Immature natural killer cell (primary cell): Measurements from ENCODE around the gene CDK6. TPM values are rescaled to one million over a fixed set of nuclear protein-coding genes. Genes with fewer than 3 reads are reported as not detected.
"Not testable (repeated sequence)": the region's sequence is repeated elsewhere in the genome, so short reads cannot be mapped to it uniquely, and the experiment has no call there.

ENCODE experiments used
- DNase-seq, 3 donors: peaks; one replicate each; pipeline ENCODE4 v3.0.0; 2022; ENCODE audit warnings: mixed read lengths in 1 of 3
- H3K27ac Mint-ChIP-seq, 6 donors: one replicate each; pipeline ENCODE4 v1.8.0; 2020; ENCODE audit warnings: mixed read lengths in 6 of 6, mild to moderate bottlenecking in 5 of 6, inconsistent platforms in 4 of 6, moderate library complexity in 3 of 6
- H3K27me3 Mint-ChIP-seq, 3 donors: one replicate each; pipeline ENCODE4 v1.8.0; 2020 to 2021; ENCODE audit warnings: low read depth in 3 of 3, mild to moderate bottlenecking in 3 of 3, mixed read lengths in 3 of 3, moderate library complexity in 3 of 3, inconsistent platforms in 1 of 3
- H3K36me3 Mint-ChIP-seq, 3 donors: one replicate each; pipeline ENCODE4 v1.8.0; 2020; ENCODE audit warnings: mixed read lengths in 3 of 3, inconsistent platforms in 2 of 3, mild to moderate bottlenecking in 2 of 3
- H3K4me1 Mint-ChIP-seq, 2 donors: one replicate each; pipeline ENCODE4 v1.8.0; 2020; ENCODE audit warnings: inconsistent platforms in 2 of 2, mild to moderate bottlenecking in 2 of 2, mixed read lengths in 2 of 2, moderate library complexity in 1 of 2
- H3K4me3 Mint-ChIP-seq, 5 donors: one replicate each; pipeline ENCODE4 v1.8.0; 2020; ENCODE audit warnings: mild to moderate bottlenecking in 5 of 5, mixed read lengths in 5 of 5, inconsistent platforms in 3 of 5, moderate library complexity in 3 of 5
- H3K9me3 Mint-ChIP-seq, 6 donors: one replicate each; pipeline ENCODE4 v1.8.0; 2020; ENCODE audit warnings: mild to moderate bottlenecking in 6 of 6, mixed read lengths in 6 of 6, inconsistent platforms in 4 of 6, moderate library complexity in 3 of 6
- polyA plus RNA-seq, 3 donors: library from polyadenylated mRNA; unstranded; fragments of 300-500 nt; fragmentation: Illumina TruSeq; gene quantifications; one replicate each; pipeline ENCODE4 v1.2.3, GENCODE V29; 2021

Gene CDK6
- polyA plus RNA-seq, 3 donors from 2014 or later, result 11.1 to 21.2 (median 15.8) TPM

DNA sequence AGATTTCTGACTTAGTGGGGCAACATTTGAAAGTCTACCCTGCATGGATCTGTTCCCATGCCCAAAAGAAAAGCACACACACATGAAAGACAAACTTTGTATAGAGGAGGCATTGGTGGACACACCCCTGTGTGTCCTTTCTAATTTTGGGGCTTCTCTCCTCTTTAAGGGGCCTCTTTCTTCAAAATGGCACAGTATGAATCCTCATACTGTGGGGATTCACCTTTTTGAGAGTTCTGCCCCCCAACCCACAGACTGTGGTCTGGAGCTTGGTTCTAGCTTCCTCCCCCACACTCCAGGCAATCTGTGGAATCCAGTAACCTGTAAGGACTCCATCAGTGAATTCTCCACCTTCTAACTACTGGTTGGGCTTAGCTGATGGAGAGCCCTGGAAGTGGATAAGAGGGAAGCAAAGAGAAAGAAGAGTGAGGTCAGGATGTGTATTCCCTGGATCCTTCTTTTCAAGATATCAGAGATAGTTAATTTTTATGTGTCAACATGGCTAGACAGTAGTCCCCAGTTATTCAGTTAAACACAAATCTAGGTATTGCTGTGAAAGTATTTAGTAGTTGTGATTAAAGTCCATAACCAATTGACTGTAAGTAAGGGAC is 32.4 kb upstream of the CDK6 start:
- Mint-ChIP-seq H3K4me1 (peaks cover under 1 to 2% of the 10 kb centered on the region in 2 donors), H3K27ac (no peak overlapping the region), H3K36me3 (peaks cover 0 to 8% (median 5%) of the 10 kb centered on the region in 3 donors), H3K4me3 (no peak overlapping the region), H3K9me3 (peaks cover 0 to 16% (median 3%) of the 10 kb centered on the region in 6 donors), H3K27me3 (peaks cover 0 to 11% (median 4%) of the 10 kb centered on the region in 3 donors)
- DNase-seq, result no peak

DNA sequence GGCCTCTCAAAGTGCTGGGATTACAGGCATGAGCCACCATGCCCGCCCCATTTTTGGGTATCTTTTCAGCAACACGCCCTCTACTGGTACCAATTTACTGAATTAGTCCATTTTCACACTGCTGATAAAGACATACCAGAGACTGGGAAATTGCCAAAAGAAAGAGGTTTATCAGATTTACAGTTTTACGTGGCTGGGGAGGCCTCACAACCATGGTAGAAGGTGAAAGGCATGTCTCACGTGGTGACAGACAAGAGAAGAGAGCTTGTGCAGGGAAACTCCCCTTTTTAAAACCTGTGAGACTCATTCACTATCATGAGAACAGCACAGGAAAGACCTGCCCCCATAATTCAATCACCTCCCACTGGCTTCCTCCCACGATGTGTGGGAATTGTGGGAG is 27.8 kb upstream of the CDK6 start:
- H3K4me3 Mint-ChIP-seq, H3K36me3 Mint-ChIP-seq, H3K27me3 Mint-ChIP-seq, H3K9me3 Mint-ChIP-seq, H3K4me1 Mint-ChIP-seq, H3K27ac Mint-ChIP-seq: not testable (repeated sequence)
- peak; percentile 10 to 31 (median 17) for DNase-seq

DNA sequence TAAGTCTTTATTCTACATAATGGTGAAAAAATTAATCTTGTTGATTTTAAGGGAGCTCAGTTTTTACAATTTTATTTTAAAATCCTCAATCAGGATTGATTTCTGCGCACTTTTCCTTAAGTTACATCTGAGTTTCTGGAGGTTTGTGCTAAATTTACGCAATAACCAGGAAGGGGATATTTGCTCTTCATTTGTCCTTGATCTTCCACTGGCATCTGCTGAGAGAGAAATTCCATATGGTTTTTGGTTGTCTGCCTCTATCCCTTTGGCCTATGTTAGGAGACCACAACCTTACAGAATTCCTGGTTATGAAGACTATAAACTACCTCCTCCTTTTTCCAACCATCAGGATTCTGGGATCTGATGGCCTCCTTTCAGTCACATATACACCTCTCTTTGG is 20.1 kb upstream of the CDK6 start:
- H3K27me3 Mint-ChIP-seq, result peaks cover 0 to 5% (median 2%) of the 10 kb centered on the region in 3 donors
- no peak overlapping the region for H3K27ac Mint-ChIP-seq
- no peak for DNase-seq
- no peaks in the 10 kb centered on the region for H3K36me3 Mint-ChIP-seq
- no peaks in the 10 kb centered on the region for H3K4me1 Mint-ChIP-seq
- no peak overlapping the region for H3K4me3 Mint-ChIP-seq
- no peaks in the 10 kb centered on the region for H3K9me3 Mint-ChIP-seq

DNA sequence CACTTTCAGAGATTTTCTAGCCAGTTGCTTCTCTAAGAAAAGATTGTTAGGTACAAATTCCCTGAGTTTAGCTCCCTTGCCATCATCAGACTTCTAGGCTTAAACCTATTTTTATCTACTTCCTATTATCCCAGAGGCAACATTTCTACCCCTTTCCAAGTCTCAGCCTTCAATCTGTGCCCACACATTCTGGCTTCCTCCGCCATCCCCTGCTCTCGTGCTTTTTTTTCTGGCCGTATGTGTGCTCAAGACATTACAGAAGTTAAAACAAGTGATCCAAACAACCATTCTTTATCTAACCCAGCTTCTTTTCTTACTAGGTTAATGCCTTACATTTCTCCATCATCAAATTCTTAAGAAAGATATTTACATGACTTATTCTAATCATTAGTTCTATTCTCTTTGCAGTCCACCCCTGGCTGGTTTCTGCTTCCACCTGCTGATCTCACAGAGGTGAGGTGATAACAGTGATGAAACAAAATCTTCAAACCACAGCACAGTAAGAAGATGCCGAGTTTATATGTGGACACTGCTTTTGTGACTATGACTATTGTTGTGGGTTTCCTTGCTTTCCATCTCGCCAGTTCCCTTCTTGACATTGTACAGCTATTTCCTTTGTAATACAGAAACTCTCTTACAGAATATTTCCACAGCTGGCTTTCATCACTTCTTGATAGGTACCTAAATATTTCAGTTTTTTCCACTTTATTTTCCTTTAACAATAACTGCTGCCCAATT is 18.3 kb upstream of the CDK6 start:
- Mint-ChIP-seq H3K27ac (no peak overlapping the region), H3K27me3 (peaks cover 0 to 5% (median 2%) of the 10 kb centered on the region in 3 donors), H3K4me3 (no peak overlapping the region), H3K4me1 (no peaks in the 10 kb centered on the region), H3K9me3 (no peaks in the 10 kb centered on the region), H3K36me3 (no peaks in the 10 kb centered on the region)
- no peak for DNase-seq

DNA sequence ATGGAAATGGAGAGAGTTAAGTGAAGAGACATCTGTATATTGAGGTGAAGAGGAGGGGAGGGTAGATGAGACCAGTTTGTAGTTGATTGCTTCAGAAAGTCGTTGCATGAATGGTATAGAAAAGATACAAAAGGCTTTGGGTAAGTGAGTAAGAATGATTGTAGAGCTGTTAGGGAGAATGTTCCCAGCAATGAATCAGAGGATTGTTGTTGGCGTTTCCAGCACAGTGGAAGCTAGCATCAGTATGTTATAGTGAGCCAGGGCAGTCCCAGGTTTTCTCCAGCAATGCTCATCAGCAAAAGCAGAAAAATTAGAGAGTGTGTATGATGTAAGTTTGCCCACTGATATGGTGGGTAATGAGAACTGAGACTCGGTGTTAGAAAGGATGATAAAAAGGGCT is 15.4 kb upstream of the CDK6 start:
- peaks cover 0 to 2% (median 2%) of the 10 kb centered on the region in 3 donors for H3K27me3 Mint-ChIP-seq
- H3K27ac Mint-ChIP-seq, result no peak overlapping the region
- H3K4me1 Mint-ChIP-seq, result no peaks in the 10 kb centered on the region
- no peaks in the 10 kb centered on the region for H3K36me3 Mint-ChIP-seq
- no peaks in the 10 kb centered on the region for H3K9me3 Mint-ChIP-seq
- H3K4me3 Mint-ChIP-seq, result no peak overlapping the region
- no peak for DNase-seq

DNA sequence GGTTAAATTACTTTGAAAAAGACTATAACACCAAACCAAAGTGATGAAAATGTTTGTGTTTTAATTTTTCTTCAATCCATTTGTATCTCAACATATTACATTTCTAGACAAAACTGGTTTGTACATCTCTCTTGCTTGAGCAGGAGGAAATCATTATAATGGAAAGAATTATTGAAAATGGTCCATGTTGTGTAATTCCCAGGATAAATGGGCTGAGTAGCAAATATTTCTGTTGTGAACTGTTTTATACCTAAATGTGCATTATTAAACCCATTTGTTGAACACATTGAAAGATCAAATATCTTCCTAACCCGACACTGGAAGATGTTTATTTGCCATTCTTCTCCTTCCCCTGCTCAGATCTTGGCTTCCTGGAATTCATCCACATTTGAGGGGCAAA is 14.1 kb upstream of the CDK6 start:
- DNase-seq, result no peak
- no peaks in the 10 kb centered on the region for H3K9me3 Mint-ChIP-seq
- no peaks in the 10 kb centered on the region for H3K36me3 Mint-ChIP-seq
- no peaks in the 10 kb centered on the region for H3K4me1 Mint-ChIP-seq
- H3K27me3 Mint-ChIP-seq, result peaks cover 0 to 2% (median 2%) of the 10 kb centered on the region in 3 donors
- H3K4me3 Mint-ChIP-seq, result no peak overlapping the region
- no peak overlapping the region for H3K27ac Mint-ChIP-seq

DNA sequence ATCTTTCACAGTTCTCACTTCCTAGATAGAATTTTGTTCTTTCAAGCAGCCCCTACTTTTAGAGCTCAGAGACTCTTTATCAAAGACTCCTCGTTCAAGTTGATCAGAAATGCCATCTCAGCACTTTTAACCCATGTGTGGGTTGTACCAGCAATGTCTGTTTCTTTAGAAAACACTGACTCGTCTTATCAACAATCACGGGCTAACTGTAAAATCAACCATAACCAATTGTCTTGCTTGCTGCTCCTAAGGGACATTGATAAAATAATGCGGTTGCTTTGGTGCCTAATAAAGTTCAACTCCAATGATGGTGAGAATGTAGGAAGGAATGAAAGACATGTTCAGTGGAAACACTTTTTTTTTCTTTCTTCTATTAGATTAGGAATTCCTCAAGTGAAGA is 12.9 kb upstream of the CDK6 start:
- Mint-ChIP-seq H3K27me3 (peaks cover 0 to 5% (median 2%) of the 10 kb centered on the region in 3 donors), H3K4me3 (no peak overlapping the region)

DNA sequence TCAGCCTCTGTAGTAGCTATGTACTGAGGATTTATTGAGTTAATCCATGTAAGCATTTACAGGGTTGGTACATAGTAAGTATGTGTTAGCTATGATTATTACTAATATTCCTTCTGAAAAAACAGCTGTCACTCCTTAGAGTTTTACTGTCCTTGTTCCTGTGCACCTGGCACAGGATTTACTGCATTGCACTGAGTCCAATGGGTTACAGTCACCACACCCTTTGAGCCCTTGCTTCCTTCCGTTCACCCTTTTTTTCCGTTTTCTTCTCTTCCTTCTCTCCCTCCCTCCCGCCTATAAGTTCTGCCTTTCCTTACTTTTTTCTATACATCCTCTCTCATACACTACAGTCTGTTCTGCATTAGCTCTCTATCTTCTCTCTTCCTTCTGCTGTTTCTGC is 12.5 kb upstream of the CDK6 start:
- Mint-ChIP-seq H3K9me3 (no peaks in the 10 kb centered on the region), H3K4me1 (no peaks in the 10 kb centered on the region), H3K27ac (no peak overlapping the region), H3K4me3 (no peak overlapping the region), H3K36me3 (no peaks in the 10 kb centered on the region), H3K27me3 (peaks cover 0 to 6% (median 2%) of the 10 kb centered on the region in 3 donors)
- no peak for DNase-seq

More for the DNA sequence above, 12.9 kb upstream of the CDK6 start:
- H3K27ac Mint-ChIP-seq, result no peak overlapping the region
- no peak for DNase-seq
- H3K9me3 Mint-ChIP-seq, result no peaks in the 10 kb centered on the region
- H3K36me3 Mint-ChIP-seq, result no peaks in the 10 kb centered on the region
- no peaks in the 10 kb centered on the region for H3K4me1 Mint-ChIP-seq

DNA sequence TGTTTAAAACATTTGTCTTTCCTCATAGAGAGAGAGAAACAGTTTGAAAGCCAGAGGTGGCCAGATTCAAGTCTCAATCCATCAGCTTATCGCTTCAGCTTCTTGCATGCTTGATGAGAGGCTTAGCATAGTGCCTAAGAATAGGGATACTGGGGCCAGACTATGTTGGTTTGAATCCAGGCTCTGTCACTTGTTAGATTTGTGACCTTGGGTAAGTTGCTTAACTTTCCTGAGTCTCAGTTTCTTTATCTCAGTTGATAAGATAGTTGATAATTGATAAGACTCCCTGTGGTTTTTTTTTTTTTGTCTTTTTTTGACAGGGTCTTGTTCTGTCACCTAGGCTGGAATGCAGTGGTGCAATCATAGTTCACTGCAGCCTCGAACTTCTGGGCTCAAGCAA is 12.1 kb upstream of the CDK6 start:
- no peaks in the 10 kb centered on the region for H3K9me3 Mint-ChIP-seq

DNA sequence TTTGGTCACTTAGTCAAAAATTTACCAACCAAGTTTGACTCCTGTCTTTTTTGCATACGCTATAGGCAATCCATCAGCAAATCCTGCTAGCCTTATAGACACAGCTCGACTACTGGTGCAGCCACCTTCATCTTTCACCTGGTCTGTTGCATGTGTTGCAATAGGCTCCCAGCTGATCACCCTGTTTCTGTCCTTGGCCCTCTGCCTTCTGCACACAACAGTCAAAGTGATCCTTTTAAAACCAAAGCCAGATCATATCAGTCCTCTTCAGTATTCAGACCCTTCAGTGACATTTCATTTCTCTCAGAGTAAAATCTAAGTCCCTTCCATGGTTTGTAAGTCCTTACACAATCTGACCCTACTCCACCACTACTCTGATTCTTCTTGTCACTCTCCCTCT is 10.9 kb upstream of the CDK6 start:
- Mint-ChIP-seq H3K4me1 (no peaks in the 10 kb centered on the region), H3K9me3 (no peaks in the 10 kb centered on the region), H3K27ac (no peak overlapping the region), H3K36me3 (no peaks in the 10 kb centered on the region), H3K4me3 (no peak overlapping the region), H3K27me3 (peaks cover 0 to 8% (median 5%) of the 10 kb centered on the region in 3 donors)
- DNase-seq, result no peak

More for the DNA sequence above, 12.1 kb upstream of the CDK6 start:
- Mint-ChIP-seq H3K27me3 (peaks cover 0 to 8% (median 3%) of the 10 kb centered on the region in 3 donors), H3K27ac (no peak overlapping the region), H3K4me1 (no peaks in the 10 kb centered on the region), H3K36me3 (no peaks in the 10 kb centered on the region), H3K4me3 (no peak overlapping the region)
- no peak for DNase-seq

DNA sequence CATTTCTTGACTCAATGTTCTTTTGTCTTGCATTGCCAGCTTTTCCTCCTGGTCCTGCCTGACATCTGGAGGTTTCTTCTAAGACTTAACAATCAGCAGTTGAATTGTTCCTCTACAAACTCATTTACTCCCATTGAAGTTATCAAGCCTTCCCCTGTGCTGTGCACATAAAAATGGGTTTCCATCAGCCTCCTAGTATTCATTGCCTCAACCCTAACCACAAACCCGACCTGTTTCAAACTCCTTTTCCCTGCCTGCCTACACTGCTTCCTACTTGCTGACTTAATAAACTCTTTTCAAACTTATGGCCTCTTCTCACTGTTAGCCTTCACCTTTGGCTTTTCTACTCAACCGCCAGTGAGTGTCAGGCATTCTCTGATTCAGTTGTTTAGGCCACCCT is 9.4 kb upstream of the CDK6 start:
- H3K27me3 Mint-ChIP-seq, result peaks cover 0 to 8% (median 8%) of the 10 kb centered on the region in 3 donors
- H3K4me3 Mint-ChIP-seq, result no peak overlapping the region
- no peaks in the 10 kb centered on the region for H3K9me3 Mint-ChIP-seq
- DNase-seq, result no peak
- no peaks in the 10 kb centered on the region for H3K36me3 Mint-ChIP-seq
- no peaks in the 10 kb centered on the region for H3K4me1 Mint-ChIP-seq
- no peak overlapping the region for H3K27ac Mint-ChIP-seq

DNA sequence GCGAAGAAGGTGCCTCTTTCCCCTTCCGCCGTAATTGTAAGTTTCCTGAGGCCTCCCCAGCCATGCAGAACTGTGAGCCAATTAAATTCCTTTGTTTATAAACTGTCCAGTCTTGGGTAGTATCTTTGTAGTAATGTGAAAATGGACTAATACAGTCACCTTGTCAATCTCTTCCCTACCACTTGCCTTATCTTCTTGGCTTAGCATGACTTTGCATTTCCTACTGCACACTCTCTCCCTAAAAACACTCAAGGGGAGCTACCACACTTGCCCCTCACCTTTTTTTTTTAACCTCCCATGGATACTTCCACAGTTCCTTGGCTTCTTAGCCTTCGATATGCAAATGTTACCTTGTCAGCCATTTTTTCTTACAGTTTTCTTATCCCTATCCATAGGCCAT is 7.4 kb upstream of the CDK6 start:
- no peaks in the 10 kb centered on the region for H3K4me1 Mint-ChIP-seq
- no peaks in the 10 kb centered on the region for H3K36me3 Mint-ChIP-seq
- H3K4me3 Mint-ChIP-seq, result no peak overlapping the region
- no peak for DNase-seq
- no peak overlapping the region for H3K27ac Mint-ChIP-seq
- no peaks in the 10 kb centered on the region for H3K9me3 Mint-ChIP-seq
- peaks cover 0 to 8% (median 5%) of the 10 kb centered on the region in 3 donors for H3K27me3 Mint-ChIP-seq

DNA sequence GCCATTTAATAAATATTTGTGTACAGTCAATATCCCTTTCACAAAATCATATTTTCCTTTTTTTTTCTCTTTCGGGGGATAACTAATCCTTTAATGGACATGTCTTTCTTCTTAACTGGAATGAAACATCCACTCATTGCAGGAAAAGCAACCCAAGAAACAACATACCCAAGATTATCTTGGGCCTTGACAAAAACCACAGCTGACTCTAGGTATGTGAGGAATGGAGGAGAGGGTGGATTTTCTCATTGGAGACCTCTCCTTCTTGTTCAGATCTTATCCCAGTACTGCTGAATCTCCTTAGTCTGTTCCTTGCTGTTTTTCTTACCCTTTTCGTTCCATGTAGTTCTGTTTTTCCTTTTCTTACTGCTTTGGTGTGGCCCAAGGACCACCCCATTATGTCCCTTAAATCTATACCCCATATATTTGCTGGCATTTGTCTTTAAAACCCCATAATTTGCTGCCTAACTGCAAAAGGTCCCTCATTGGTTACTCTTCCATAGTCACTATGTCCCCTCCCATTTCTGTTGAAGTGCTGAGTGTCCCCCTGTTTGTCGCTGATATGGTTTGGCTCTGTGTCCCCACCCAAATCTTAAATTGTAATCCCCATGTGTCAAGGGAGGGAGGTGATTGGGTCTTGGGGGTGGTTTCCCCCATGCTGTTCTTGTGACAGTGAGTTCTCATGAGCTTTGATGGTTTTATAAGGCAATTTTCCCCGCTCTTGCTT is 6.8 kb upstream of the CDK6 start:
- Mint-ChIP-seq H3K36me3 (no peaks in the 10 kb centered on the region), H3K9me3 (no peaks in the 10 kb centered on the region), H3K4me3 (no peak overlapping the region), H3K27me3 (peaks cover 0 to 8% (median 7%) of the 10 kb centered on the region in 3 donors), H3K4me1 (no peaks in the 10 kb centered on the region), H3K27ac (no peak overlapping the region)
- no peak for DNase-seq

DNA sequence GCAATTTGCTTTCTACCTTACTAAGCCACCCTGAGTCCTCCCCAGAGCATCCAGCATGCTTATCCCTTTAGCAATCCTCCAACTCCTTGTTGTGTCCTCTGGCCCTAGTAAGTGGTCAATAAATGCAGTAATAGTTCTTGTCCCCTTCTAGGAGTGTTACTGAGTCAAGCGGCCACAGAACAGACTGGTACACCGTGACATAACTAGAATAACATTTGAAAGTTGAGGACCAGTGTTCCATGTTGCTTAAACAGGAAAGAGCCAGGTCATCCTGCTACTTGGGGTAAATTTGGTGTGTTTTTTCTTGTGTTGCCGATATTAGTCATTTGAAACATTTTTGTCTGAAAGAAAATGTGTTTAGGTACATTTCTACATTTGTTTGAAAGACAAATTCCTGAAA is 4.8 kb upstream of the CDK6 start:
- no peak overlapping the region for H3K27ac Mint-ChIP-seq

More for the DNA sequence above, 4.8 kb upstream of the CDK6 start:
- Mint-ChIP-seq H3K9me3 (no peaks in the 10 kb centered on the region), H3K27me3 (peaks cover 0 to 11% (median 11%) of the 10 kb centered on the region in 3 donors), H3K4me3 (no peak overlapping the region), H3K36me3 (no peaks in the 10 kb centered on the region), H3K4me1 (peaks cover 6 to 10% of the 10 kb centered on the region in 2 donors)
- no peak for DNase-seq
